ENCODE results near the gene KLF16.
A peak's percentile ranks its signal among the peaks of the same experiment; 100 is the strongest.

Gene KLF16

GRCh38 chr19:1862068-1862423 is 1.3 kb downstream of the KLF16 start:
- DNase-seq (ENCODE audit: low read depth in 2 of 2) = no peak
- peak overlapping the region; percentile 85 to 88 for H3K4me3 ChIP-seq (replicated peaks in 1 of 2; ENCODE audit: low read depth in 2 of 2, low read length in 2 of 2)
- TF ChIP-seq, protein P1, sequence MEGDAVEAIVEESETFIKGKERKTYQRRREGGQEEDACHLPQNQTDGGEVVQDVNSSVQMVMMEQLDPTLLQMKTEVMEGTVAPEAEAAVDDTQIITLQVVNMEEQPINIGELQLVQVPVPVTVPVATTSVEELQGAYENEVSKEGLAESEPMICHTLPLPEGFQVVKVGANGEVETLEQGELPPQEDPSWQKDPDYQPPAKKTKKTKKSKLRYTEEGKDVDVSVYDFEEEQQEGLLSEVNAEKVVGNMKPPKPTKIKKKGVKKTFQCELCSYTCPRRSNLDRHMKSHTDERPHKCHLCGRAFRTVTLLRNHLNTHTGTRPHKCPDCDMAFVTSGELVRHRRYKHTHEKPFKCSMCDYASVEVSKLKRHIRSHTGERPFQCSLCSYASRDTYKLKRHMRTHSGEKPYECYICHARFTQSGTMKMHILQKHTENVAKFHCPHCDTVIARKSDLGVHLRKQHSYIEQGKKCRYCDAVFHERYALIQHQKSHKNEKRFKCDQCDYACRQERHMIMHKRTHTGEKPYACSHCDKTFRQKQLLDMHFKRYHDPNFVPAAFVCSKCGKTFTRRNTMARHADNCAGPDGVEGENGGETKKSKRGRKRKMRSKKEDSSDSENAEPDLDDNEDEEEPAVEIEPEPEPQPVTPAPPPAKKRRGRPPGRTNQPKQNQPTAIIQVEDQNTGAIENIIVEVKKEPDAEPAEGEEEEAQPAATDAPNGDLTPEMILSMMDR (IDR thresholded peaks at IDR 0.05; ENCODE audit: low read depth, low read length) = no peak

DNA sequence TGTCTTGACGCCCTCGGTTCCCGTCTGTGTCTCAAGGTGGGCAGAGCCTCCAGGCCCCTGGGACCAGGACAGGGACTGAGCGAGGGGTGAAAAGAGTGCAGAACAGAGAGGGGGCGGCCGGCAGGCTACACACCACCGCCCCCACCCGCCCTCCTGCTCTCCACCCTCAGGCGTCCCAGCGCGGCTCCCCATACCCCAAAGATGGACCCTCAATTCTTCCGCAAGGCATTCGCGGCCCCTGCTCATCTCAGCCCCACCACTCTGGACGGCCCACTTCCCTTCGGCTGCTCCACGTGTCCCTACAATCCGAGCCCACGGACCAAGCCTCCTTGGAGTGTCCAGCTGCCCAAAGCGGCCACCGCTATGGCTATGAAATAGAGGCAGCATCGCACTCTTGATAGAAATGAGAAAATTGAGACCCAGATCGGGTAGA is 1.8 kb downstream of the KLF16 start:
- peak overlapping the region; percentile 85 to 88 for H3K4me3 ChIP-seq (replicated peaks in 1 of 2; ENCODE audit: low read depth in 2 of 2, low read length in 2 of 2)
- DNase-seq (ENCODE audit: low read depth in 2 of 2) = no peak
- TF ChIP-seq, protein P1 (IDR thresholded peaks at IDR 0.05; ENCODE audit: low read depth, low read length) = no peak

- DNase-seq (ENCODE audit: low read depth in 2 of 2) = no peak
- TF ChIP-seq, protein P1 (IDR thresholded peaks at IDR 0.05; ENCODE audit: low read depth, low read length) = no peak
- peak overlapping the region; percentile 85 to 88 for H3K4me3 ChIP-seq (replicated peaks in 1 of 2; ENCODE audit: low read depth in 2 of 2, low read length in 2 of 2)
These were observed 2.4 kb downstream of the KLF16 start for GRCh38 chr19:1860821-1861598.

DNA sequence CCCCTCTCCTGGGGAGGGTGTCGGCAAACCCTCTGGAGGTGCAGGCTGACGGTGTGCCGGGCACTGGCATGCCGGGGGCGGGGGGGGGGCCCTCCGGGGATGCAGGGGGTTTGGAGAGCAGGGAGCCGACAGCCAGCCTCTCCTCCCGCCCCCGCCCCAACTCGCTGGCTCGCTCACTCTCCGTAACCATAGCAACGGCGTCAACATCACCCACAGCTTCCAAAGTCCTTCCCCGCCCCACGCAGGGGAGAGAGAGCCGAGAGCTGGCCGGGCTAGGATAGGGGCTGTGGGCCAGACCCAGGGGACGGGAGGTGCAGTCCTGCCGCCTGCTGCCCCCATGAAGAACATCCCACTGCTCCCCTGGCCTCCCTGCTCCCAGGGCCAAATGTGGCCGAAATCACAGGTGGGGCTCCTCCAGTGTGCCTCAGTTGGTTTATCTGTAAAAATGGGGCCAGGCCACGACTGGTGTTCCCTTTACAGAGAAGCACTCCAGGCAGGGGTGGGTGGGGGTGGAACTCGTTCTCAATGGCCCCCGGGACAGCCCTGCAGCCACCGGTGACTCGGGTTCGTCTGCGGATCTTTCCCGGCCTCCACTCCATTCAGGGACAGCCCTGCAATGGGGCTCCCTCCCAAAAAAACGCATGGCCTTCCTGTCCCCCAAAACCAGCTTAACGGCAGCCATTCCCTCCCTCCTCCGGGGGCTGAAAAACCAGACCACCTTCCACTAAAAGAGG is 3.2 kb downstream of the KLF16 start:
- TF ChIP-seq, protein P1 (IDR thresholded peaks at IDR 0.05; ENCODE audit: low read depth, low read length) = no peak
- peak; percentile 78 to 90 for DNase-seq (ENCODE audit: low read depth in 2 of 2)
- H3K4me3 ChIP-seq (replicated peaks in 1 of 2; ENCODE audit: low read depth in 2 of 2, low read length in 2 of 2) = peak overlapping the region; percentile 85 to 88

DNA sequence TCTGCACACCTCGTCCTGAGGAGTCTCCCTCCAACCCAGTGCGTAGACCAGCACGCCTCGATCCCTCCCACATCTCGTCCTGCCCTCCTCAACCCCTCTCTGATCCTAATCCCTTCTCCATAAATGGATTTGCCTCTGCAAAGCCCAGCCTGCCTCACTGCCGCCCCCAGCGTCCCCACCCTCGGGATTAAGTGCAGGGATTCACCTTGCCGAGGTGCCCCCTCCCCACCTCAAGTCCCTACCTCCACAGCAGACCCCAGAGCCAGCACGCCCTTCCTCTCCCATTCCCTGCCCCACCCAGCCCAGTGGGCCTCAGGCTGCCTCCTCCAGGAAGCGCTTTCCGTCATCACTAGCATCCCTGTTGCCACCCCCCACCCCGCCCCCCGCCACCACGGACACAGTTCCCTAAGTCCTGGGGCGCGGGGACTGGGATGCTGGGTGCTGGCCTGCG is 4.0 kb downstream of the KLF16 start:
- TF ChIP-seq, protein P1 (IDR thresholded peaks at IDR 0.05; ENCODE audit: low read depth, low read length) = no peak
- no peak overlapping the region for H3K4me3 ChIP-seq (replicated peaks in 1 of 2; ENCODE audit: low read depth in 2 of 2, low read length in 2 of 2)
- no peak for DNase-seq (ENCODE audit: low read depth in 2 of 2)

DNA sequence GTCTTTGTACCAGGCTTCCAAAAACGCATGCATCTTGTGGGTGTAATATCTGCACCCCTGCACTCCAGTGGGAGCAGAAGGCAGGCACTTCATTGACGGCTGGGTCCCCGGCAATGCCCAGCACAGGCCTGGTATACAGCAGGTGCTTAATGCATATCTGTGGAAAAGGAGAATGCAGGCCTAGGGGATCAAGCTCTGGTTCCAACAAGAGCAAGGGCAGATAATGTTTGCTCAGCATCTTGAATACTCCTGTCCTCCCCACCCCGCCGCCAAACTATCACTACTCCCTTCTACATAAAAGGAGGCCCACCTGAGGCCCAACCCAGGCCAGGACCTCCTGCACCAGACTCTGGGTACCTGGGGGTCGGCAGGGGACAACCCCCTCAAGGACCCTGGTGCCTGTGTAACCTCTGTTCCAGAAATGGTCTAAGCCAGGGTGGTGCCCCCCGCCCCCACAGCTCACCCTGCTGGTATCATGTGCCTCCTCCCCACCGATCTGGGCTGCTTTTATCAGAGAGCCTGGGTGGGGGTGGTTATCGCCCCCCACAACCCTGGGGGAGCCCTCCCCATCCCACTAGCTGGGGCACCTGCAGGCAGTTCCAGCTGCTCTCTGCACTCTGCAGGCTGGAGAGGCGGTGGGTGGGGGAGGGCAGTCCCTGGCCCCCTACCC is 4.8 kb downstream of the KLF16 start:
- TF ChIP-seq, protein P1 (IDR thresholded peaks at IDR 0.05; ENCODE audit: low read depth, low read length) = no peak
- no peak for DNase-seq (ENCODE audit: low read depth in 2 of 2)
- no peak overlapping the region for H3K4me3 ChIP-seq (replicated peaks in 1 of 2; ENCODE audit: low read depth in 2 of 2, low read length in 2 of 2)

All from cardiac fibroblast (primary cell).